CD4-positive, alpha-beta T cell (primary cell): ENCODE data around the gene WEE1. TPM values are rescaled to one million over a fixed set of nuclear protein-coding genes. Genes with fewer than 3 reads are reported as not detected.
A peak's percentile ranks its signal among the peaks of the same experiment; 100 is the strongest.

Experiments
- ATAC-seq: fragments of 200-7000 bp; cut with Tn5 transposase; one replicate; pipeline ENCODE4 v1.10.0; 2022; ENCODE audit warnings: mild to moderate bottlenecking; ENCODE audit not compliant: poor library complexity
- CTCF ChIA-PET: fragments of 350-600 bp; sonication (Branson Sonifier 250); formaldehyde crosslinking; loops from one replicate; lab custom pipeline; 2021; ENCODE audit warnings: antibody characterized with exemption, inconsistent platforms; lab: Charles Lee
- POLR2A ChIA-PET: fragments of 350-600 bp; sonication (Branson Sonifier 250); formaldehyde crosslinking; loops from one replicate; lab custom pipeline; 2021; ENCODE audit warnings: antibody characterized with exemption, inconsistent platforms; lab: Charles Lee
- DNase-seq, 14 experiments: peaks; one replicate each; pipeline ENCODE4 v3.0.0-alpha.2; 2013 to 2020; ENCODE audit warnings: mixed read lengths in 2 of 14
- H3K27ac ChIP-seq, 2 donors: one replicate each; pipeline versions ENCODE4 v1.5.1 to v1.7.0; 2013; ENCODE audit warnings: low read length in 2 of 2, low read depth in 1 of 2, mild to moderate bottlenecking in 1 of 2
- H3K27me3 ChIP-seq, 2 experiments: 1 replicate in 1 of 2; 2 replicates in 1 of 2; pipeline versions ENCODE4 v1.6.1 to v1.7.0; 2013; ENCODE audit warnings: low read length in 2 of 2, control low read depth in 1 of 2, mild to moderate bottlenecking in 1 of 2, moderate library complexity in 1 of 2; ENCODE audit not compliant: insufficient read depth in 2 of 2, control insufficient read depth in 1 of 2
- H3K36me3 ChIP-seq: one replicate; pipeline ENCODE4 v1.6.1; 2013; ENCODE audit warnings: low read length, control low read depth; ENCODE audit not compliant: insufficient read depth
- H3K4me1 ChIP-seq: one replicate; pipeline ENCODE4 v1.6.1; 2013; ENCODE audit warnings: low read length, control low read depth; ENCODE audit not compliant: insufficient read depth
- H3K4me3 ChIP-seq: one replicate; pipeline ENCODE4 v1.5.1; 2013; ENCODE audit warnings: mild to moderate bottlenecking, low read length, moderate library complexity
- H3K9me3 ChIP-seq, 2 experiments: 1 replicate in 1 of 2; 2 replicates in 1 of 2; pipeline versions ENCODE4 v1.6.1 to v1.7.0; 2013; ENCODE audit warnings: low read length in 2 of 2, mild to moderate bottlenecking in 2 of 2, control low read depth in 1 of 2, moderate library complexity in 1 of 2; ENCODE audit not compliant: control insufficient read depth in 1 of 2, insufficient read depth in 1 of 2
- H3K27ac Mint-ChIP-seq: one replicate; pipeline ENCODE4 v1.8.0; 2020; ENCODE audit warnings: mixed read lengths
- H3K27me3 Mint-ChIP-seq: one replicate; pipeline ENCODE4 v1.8.0; 2021; ENCODE audit warnings: mixed read lengths
- H3K36me3 Mint-ChIP-seq: one replicate; pipeline ENCODE4 v1.8.0; 2021; ENCODE audit warnings: low read depth, mixed read lengths
- H3K4me1 Mint-ChIP-seq: one replicate; pipeline ENCODE4 v1.8.0; 2021; ENCODE audit warnings: low read depth, mixed read lengths
- H3K4me3 Mint-ChIP-seq: one replicate; pipeline ENCODE4 v1.8.0; 2020; ENCODE audit warnings: mild to moderate bottlenecking, mixed read lengths
- H3K9me3 Mint-ChIP-seq: one replicate; pipeline ENCODE4 v1.8.0; 2020; ENCODE audit warnings: mixed read lengths
- CTCF ChIP-seq: fragments of 200-600 bp; IDR thresholded peaks from one replicate; pipeline ENCODE4 v1.8.0; 2022; ENCODE audit warnings: antibody characterized with exemption, mild to moderate bottlenecking
- intact Hi-C, 2 experiments: fragments of 100-400 bp; cut with DNase I in 1 of 2; cut with micrococcal nuclease in 1 of 2; formaldehyde crosslinking; loops; one replicate each; pipeline versions ENCODE4 v1.15.1 to v1.9.0; 2023 to 2025; cut with DNase I, micrococcal nuclease
- total RNA-seq, 174 experiments: library from RNA in 2 of 174; stranded (reverse) in 2 of 174; gene quantifications; one replicate each; pipeline ENCODE4 v1.2.3 and lab custom pipeline; 2021 to 2026

The WEE1 gene
- total RNA-seq, 2 experiments from 2014 or later: 9.3 to 10.7 TPM

GRCh38 chr11:9609841-9610240 is 36.4 kb downstream of the WEE1 start:
- no peak overlapping the region for H3K27ac Mint-ChIP-seq

GRCh38 chr11:9613118-9613829 is 39.8 kb downstream of the WEE1 start:
- H3K27ac ChIP-seq: peak overlapping the region; percentile 71 to 86
- H3K9me3 Mint-ChIP-seq: no peaks in the 10 kb centered on the region
- peak overlapping the region; percentile 95 for H3K4me3 Mint-ChIP-seq
- H3K4me3 ChIP-seq: peak overlapping the region; percentile 66
- peak; percentile 84 for TF ChIP-seq CTCF
- DNase-seq (peak; percentile 74 to 90 (median 82)), ATAC-seq (peak; percentile 46)
- H3K36me3 ChIP-seq: no peaks in the 10 kb centered on the region
- H3K36me3 Mint-ChIP-seq: no peaks in the 10 kb centered on the region
- peak overlapping the region; percentile 89 for H3K27ac Mint-ChIP-seq
- ChIA-PET CTCF (interaction anchor here (0.6 to 5.1 kb wide), 24 partner anchors 8 to 695 kb away, joined by 3 to 92 read pairs (median 5); partner anchors contain the start of gene WEE1), POLR2A (interaction anchor here (0.8 to 3.0 kb wide), 12 partner anchors 9 to 1196 kb away, joined by 3 to 38 read pairs (median 8); partner anchors contain the start of genes EIF4G2, WEE1 and ZNF143)
- intact Hi-C loops: loop anchor here (1.0 to 5.0 kb wide), 5 partner anchors 36 to 694 kb away; partner anchors contain the start of genes ADM (in 1 of the 2) and SWAP70 (in 1 of the 2)
- no peaks in the 10 kb centered on the region for H3K27me3 Mint-ChIP-seq
- no peaks in the 10 kb centered on the region for H3K27me3 ChIP-seq
- H3K9me3 ChIP-seq: no peaks in the 10 kb centered on the region
- H3K4me1 Mint-ChIP-seq: peaks cover 16% of the 10 kb centered on the region
- H3K4me1 ChIP-seq: peaks cover 19% of the 10 kb centered on the region

More at GRCh38 chr11:9609841-9610240, 36.4 kb downstream of the WEE1 start:
- no peak for TF ChIP-seq CTCF
- CTCF ChIA-PET: interaction anchor here (5.1 kb wide), 1 partner anchor 76 kb away, joined by 92 read pairs; no protein-coding TSS in a partner anchor
- no peak overlapping the region for H3K4me3 Mint-ChIP-seq
- H3K4me1 Mint-ChIP-seq: peaks cover 16% of the 10 kb centered on the region
- H3K36me3 Mint-ChIP-seq: no peaks in the 10 kb centered on the region
- H3K27me3 ChIP-seq: no peaks in the 10 kb centered on the region
- DNase-seq (no peak), ATAC-seq (no peak)
- intact Hi-C loops: loop anchor here in 1 of 2 experiments (5.0 kb wide), 2 partner anchors 52 to 697 kb away; partner anchors contain the start of genes ADM and SWAP70
- H3K4me1 ChIP-seq: peaks cover 17% of the 10 kb centered on the region
- POLR2A ChIA-PET: no interaction called here
- no peaks in the 10 kb centered on the region for H3K9me3 Mint-ChIP-seq
- no peaks in the 10 kb centered on the region for H3K27me3 Mint-ChIP-seq
- no peaks in the 10 kb centered on the region for H3K36me3 ChIP-seq
- H3K27ac ChIP-seq: no peak overlapping the region
- H3K4me3 ChIP-seq: no peak overlapping the region
- H3K9me3 ChIP-seq: no peaks in the 10 kb centered on the region

- no peaks in the 10 kb centered on the region for H3K9me3 ChIP-seq
Measured at GRCh38 chr11:9613830-9614762, 40.6 kb downstream of the WEE1 start.

More at GRCh38 chr11:9613830-9614762, 40.6 kb downstream of the WEE1 start:
- no peaks in the 10 kb centered on the region for H3K36me3 Mint-ChIP-seq
- peak; percentile 75 to 96 (median 84) for DNase-seq
- H3K4me1 Mint-ChIP-seq: peaks cover 16% of the 10 kb centered on the region
- no peaks in the 10 kb centered on the region for H3K36me3 ChIP-seq
- peak overlapping the region; percentile 89 for H3K27ac Mint-ChIP-seq
- no peaks in the 10 kb centered on the region for H3K27me3 ChIP-seq
- H3K4me3 Mint-ChIP-seq: peak overlapping the region; percentile 95
- ATAC-seq: peak; percentile 88
- ChIA-PET CTCF (interaction anchor here (0.5 to 5.1 kb wide), 24 partner anchors 10 to 694 kb away, joined by 3 to 92 read pairs (median 5); partner anchors contain the start of gene WEE1), POLR2A (interaction anchor here (1.0 to 3.0 kb wide), 10 partner anchors 10 to 229 kb away, joined by 3 to 38 read pairs (median 10); partner anchors contain the start of genes WEE1 and ZNF143)
- no peaks in the 10 kb centered on the region for H3K9me3 Mint-ChIP-seq
- peak; percentile 73 for TF ChIP-seq CTCF
- H3K4me3 ChIP-seq: peak overlapping the region; percentile 66
- H3K27me3 Mint-ChIP-seq: no peaks in the 10 kb centered on the region
- H3K27ac ChIP-seq: peak overlapping the region; percentile 71 to 86
- peaks cover 19% of the 10 kb centered on the region for H3K4me1 ChIP-seq
- intact Hi-C loops: loop anchor here (1.0 to 5.0 kb wide), 8 partner anchors 37 to 693 kb away; partner anchors contain the start of genes ADM (in 1 of the 2) and SWAP70 (in 1 of the 2)
